Right renal cortex interstitium (tissue), 3 donors: ENCODE results near the gene MRPS25. TPM values are rescaled to one million over a fixed set of nuclear protein-coding genes. Genes with fewer than 3 reads are reported as not detected.
A peak's percentile ranks its signal among the peaks of the same experiment; 100 is the strongest.

Source experiments
- DNase-seq, 3 donors: peaks; one replicate each; pipeline ENCODE4 v3.0.0-alpha.2; 2013; ENCODE audit warnings: low read depth in 3 of 3, low spot score in 2 of 3
- polyA plus RNA-seq, 3 donors: library from polyadenylated mRNA; unstranded; fragments of 120-200 nt; gene quantifications; one replicate each; pipeline ENCODE4 v1.2.1, GENCODE V29; 2013; ENCODE audit not compliant: insufficient read length in 3 of 3

MRPS25 gene
- polyA plus RNA-seq: 10 to 100 TPM; 54.9 to 59.8 (median 55.9) TPM

DNA sequence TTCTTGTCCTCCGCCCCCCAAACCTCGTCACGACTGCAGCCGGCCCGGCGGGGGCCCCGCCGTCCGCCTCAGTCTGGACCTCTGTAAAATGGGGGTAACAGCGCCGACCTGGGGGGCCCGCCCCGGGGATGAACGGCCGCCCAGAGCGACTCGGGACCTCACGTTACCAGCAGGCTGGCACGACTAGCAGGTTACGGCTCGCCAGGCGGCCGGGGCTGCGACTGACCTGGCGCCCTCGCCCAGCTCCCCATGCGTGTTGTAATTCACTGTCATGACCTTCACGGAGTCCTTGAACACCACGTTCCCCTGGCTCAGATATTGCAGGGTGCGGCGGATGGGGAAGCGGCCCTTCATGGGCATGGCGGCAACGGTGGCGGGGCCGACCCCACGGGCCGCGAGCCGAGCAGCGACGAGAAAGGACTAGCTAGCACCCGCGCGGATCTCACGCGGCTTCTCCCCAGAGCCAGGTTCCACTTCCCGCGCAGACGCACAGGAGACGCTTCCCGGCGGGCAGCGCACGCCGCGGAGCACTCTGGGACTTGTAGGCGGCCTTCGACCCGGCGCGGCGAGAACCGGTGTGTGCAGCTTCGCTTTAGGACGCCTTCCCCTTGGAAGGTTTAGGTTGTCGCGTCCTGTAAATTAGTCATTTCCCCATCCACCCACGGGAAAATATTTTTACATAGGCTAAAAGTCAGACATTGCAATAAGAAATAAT is at the start of gene MRPS25:
Gene MRPS25 (minus strand): TSS at position 481 of the 715 bp plus-strand sequence. CDS start 121 bp downstream, at position 360.
- peak; percentile 72 to 79 (median 74) for DNase-seq

DNA sequence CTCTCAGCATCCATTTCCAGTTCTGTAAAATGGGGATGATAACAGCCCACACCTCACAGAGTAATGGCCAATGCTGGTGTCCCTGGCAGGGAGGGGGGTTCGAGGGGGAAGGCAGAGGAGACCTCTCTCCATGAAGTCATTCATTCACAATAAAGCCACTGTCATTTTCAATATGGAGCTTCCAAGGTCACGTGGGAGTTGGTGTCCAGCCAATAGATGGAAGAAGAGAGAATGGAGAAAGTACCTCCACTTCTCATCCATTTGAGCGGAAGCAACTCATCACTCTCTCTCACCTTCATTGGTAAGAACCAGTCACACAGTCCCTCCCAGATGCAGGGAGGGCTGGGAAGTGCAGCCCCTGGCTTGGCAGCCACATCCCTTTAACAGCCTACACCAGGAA is 48.8 kb upstream of the MRPS25 start:
- DNase-seq: no peak

DNA sequence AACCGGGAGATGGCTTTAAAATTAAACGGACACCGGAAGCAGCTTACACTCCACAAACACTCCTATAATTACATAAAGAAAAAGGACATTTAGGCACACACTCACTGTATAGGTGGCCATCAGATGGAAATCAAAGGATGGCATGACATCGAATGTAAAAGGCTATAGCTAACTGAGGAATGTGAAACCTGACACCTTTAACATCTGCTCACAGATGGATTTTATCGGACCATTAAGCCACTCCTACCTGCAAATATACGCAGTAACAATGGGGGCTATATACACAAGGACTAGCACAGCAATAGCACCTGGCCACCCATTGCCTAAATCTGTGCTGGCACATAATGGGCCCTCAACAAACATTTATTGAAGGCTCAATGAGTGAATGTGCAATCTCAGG is 48.4 kb upstream of the MRPS25 start:
- no peak for DNase-seq

DNA sequence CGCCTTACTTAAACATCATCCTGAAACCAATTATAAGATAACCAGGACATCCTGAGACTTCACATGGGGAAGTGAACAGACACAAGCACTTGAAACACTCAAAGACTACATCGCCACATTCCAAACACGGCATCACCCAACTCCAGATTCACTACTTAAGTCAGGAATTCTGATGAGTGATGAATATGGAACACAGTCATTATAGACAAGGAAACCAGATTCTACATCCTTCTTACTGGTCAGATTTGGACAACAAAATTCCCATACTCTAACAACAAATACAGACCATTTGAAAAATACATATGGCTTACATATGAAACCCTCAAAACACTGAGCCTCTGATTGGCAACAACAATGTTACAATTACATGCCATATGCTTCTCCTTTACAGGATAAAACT is 46.9 kb upstream of the MRPS25 start:
- DNase-seq: no peak

DNA sequence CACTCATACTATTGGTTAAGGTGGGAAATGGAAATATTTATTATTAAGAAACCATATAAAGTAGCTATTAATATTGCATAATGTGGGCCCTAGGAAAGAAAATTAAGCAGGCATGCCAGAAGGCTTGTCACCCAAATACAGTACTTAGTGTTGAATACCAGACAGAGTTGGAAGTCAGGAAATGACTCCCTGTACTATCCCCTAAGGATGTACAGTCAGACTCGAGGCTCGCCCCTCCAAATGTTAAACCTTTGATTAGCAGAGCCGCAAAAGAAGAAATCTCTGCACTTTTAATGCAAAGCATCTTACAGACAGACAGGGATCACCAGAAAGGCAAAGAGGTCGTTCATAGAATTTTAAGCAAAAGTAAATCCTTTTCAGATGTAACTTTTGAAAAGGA is 45.1 kb upstream of the MRPS25 start:
- no peak for DNase-seq

DNA sequence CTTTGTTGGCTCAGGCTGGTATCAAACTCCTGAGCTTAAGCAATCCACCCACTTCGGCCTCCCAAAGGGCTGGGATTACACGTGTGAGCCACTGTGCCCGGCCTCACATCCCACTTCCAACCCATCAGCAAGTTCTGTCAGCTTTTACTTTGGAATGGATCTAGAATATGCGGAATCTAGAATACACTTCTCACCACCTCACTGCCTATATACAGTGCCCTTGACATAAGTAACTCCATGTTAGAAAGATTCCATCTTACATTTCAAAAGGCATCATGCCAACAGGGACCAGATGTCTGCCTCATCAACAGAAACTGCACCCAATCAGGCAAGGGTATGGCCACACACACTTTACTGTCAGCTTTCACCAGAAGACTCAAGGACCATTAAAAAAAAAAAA is 43.8 kb upstream of the MRPS25 start:
- DNase-seq: no peak

DNA sequence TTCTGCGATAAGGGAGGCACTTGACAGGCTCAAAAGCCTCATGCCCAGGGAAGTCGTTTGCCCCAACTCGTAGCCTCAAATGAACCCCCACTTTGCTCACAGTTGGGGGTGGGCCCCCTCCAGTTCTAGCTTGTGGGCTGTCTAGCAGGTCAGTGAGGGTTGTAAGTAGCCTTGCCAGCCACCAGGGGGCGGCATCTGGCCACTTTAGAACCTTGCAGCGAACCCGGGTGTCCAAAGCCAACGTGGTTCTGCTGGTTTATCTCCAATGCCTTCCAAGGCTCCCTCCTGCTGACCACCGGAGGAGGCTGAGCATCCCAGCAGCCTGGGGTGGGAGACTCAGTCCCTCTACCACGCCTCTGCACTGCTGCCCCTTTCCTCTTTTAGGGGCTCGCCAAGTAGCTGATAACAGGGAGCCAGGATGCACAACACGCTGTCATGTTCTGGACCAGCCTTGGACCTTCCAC is 43.0 kb upstream of the MRPS25 start:
- DNase-seq: peak in 1 of 3 donors; percentile 56

DNA sequence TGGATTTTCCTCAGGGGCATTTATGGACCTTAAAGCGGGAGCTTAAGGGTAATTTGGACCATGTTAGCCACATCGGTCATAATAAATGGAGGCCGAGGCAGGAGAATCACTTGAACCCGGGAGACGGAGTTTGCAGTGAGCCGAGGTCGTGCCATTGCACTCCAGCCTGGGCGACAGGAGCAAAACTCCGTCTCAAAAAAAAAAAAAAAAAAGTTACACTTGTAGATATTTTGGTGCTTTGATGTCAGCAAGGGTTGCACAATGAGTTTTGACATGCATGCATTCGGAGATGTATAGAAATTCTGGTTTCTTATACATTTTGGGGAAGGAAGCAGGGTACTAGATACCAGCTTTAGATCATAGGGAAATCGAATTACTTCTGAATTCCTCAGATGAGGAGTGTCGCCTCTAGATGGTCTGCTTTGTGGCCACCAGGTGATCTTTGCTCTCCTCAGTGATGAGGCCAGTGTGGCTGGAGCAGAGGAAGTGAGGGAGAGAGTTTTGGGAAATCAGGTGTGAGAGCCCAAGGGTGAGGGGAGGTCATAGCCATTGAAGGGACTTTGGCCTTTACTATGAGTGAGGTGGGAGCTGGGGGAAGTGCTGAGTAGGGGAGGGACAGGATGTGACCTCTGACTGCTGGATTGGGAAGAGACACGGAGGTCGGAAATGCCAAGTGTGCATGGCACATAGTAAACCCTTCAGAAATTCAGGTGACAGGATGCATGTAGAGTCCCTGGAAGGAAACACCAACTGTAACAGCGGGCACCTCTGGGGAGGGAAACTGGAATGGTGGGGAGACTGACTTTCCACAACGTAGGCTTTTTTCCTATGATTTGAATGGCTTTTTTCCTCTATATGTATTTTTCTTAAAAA is 42.2 kb upstream of the MRPS25 start:
- DNase-seq: no peak

DNA sequence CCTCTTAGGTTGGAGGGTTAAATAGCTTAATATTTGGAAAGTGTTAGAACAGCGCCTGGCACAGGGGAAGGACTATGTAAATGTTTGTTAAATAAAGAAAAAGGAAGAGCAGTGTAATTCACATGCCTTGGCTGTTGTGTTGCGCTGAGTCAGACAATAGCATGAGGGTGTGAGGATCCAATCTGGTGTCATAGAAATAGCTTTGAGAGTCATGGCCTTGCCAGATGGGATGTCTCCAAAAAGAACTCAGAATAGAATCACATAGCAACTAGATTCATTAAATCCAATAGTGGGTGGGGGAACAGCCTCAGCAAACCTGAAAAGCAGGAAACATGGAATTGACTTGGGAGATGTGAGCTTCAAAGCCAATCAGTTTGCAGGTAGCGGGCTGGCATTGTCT is 37.7 kb upstream of the MRPS25 start:
- DNase-seq: no peak

DNA sequence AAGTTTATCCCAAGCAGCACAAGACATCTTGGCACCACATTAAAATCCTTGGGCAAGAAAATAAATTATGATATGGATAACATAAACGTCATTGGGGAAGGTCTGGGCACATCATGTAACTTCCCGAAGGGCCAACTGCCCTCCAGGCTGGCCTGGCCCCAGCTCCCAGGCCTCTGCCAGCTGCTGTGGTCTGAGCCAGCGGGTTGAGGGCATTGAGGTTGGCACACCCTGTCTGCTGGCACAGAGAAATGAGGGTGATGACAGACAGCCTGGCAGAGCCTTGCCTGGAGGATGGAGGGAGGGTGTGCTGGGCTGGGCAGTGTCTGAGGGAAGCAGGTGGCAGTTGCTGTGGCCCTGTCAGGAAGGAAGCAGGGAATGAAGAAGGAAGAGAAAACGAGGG is 37.1 kb upstream of the MRPS25 start:
- no peak for DNase-seq

DNA sequence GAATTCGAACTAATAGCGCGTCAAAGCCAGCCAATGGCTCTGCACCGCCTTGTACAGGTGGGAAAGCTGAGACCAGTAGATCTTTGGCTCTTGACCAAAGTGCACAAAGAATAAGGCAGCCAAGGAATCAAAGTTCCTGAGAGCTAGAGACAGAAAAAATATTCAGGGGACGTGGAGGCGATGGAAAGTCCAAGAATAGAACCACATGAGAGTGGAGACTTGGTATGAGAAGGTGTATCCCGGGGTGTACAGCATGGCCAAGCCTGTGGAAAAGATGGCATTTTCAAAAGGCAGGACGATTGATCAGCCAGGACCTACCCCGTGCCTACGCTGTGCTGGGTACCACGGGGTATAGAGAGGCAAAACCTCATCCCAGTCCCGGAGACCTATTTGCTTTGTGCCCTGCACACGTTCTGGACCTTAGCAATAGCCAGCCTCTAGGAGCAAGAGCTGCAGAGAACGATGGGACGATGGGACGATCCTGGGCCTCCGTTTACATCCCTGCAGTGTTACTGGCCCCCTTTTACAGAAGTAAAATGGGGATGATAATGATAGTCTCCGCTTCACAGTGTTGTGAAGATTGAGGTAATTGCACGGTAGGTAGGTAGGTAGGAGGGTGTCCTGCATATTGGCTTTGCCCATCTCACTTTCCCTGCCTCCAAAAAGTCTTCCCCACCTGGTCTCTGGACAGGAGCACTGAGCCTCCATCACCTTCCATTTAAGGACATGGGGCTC is 34.4 kb upstream of the MRPS25 start:
- DNase-seq: no peak

DNA sequence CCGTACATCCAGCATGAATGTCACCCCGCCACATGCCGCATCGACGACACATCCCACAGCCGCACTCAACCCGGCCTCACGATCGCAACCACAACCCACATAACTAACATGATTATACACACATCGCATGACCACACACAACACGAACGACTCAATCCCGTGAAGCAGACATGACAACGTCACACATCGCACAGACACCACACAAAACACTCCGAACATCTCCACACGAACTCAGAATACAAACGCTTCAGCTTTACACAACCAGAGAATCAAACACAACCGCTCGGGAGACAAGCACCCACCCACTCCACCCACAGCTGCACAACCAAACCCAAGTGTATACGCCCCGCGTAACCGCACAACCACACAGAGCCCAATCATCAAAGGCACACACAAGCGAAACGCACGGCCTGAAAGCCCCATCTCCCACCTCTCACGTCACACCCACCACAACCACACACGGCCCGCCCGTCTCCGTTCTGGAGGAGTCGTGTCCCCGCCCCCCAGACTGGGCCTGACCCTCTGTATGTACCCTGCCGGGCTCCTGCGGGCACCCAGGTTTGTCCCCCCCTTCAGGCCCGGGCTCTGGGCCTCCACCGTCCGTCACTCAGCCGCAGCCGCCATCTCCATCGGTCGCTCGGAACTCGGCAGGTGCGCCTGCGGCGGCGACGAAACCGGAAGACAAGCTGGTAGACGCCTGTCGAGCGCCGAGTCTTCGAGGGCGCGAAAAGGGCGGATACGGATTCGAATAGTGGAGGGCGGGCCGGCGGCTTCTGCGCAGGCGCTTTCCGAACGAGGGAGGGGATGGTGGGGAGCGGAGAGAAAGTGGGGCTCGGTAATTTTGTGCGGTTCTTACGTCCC is 33.6 kb upstream of the MRPS25 start, which contains the start of gene RBSN:
Gene RBSN (minus strand): TSS at position 646 of the 861 bp plus-strand sequence. CDS start 3,028 bp downstream, outside the sequence.
- peak; percentile 82 to 91 (median 85) for DNase-seq

DNA sequence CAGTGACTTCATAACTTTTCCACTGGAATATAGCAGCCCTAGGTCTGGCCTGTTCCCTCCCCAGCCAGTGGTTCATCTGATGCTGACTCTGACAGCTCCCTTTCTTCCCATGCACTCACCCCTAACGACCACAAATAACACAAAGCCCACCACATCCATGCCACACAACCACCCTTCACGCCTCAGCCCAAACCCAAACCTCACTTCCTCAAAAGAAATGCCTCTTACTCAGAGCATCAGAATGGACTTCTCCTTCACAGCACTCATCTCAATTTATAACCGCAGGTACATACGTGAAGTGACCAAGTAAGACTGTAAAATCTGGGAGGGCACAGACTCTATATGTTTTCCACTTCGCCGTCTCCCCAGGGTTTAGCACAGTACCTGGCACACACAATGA is 32.8 kb upstream of the MRPS25 start:
- no peak for DNase-seq

DNA sequence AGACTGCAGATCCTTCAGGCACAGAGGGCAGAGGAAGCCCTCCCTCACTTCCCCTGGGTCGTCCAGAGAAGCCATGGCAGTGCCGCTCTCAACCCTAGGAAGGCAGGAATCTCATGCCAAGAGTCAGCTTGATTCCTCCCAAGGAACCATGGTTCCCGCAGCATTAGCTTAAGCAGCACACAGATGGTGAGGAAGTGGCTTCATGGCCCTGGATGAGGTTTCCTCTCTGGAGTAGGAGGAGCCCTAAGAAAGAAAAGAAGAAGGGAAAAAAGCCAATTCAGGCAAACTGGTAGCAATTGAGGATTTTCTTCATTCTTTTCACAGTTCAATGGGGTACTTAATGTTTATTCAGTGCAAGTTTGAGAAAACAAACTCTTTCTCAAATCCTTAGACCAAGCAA is 30.9 kb upstream of the MRPS25 start:
- no peak for DNase-seq

DNA sequence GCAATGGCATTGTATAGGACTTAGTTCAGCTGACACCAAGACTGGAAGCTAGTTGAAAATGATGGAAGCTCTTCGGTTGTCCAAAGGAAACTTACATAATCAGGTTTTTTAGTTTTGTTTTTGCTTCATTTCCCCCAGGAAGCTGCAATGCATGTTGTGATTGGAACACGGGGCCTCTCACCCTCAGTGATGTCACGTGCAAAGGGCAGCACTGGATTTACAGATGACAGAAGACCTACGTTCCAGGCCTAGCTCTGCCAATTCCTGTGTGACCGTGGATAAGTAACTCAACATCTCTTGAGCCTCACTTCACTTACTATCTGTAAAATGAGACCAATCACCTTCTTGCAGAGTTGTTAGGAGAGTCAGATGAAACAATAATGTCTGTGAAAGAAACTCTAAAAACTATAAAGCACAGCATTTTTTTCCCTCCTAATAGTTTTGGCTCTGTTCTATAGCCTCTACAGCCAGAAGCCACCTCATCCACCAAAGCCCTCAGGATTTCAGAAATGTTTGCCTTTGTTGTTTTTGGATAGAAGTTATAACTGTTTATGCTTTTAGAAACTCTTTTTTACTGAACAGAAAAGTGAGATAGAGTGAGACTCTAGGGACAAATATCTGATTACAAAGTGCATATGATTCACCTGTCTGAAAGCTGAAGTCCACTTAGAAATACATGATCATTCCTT is 29.2 kb upstream of the MRPS25 start:
- DNase-seq: no peak

DNA sequence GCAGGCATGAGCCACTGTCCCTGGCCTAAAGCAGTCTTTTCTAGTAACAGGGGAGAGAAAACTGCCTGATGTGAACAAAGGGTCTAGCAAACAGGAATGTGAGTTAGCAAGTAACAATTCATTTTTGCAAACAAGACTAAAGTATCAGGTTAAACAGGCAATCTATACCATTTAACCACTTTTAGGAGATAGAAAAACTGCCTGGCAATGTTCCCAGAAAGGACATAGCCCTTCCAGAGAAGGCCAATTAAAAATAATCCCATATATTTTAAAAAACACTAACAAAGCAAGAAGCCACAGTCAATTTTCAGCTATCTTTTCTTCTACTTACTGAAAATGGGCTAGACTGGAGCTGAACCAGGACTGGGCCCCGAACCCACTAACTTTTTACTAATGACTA is 27.6 kb upstream of the MRPS25 start:
- DNase-seq: no peak

DNA sequence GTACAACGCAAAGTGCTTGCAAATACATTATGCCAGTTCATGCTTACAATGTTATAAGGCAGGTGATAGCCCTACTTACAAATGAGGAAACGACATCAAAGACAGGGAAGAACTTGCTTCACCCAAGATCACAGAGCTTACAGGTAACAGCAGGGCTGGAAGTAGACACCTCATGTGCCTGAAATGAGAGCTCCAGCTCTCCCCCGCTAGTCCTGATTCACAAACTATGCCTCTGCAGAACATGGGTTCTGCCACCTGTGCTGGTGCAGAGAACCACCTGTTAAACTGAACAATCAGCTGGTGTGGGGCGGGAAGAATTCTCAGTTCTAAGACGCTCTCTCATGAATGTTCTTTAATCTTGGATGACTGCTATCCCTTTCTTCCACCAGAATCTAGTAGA is 26.5 kb upstream of the MRPS25 start:
- no peak for DNase-seq

DNA sequence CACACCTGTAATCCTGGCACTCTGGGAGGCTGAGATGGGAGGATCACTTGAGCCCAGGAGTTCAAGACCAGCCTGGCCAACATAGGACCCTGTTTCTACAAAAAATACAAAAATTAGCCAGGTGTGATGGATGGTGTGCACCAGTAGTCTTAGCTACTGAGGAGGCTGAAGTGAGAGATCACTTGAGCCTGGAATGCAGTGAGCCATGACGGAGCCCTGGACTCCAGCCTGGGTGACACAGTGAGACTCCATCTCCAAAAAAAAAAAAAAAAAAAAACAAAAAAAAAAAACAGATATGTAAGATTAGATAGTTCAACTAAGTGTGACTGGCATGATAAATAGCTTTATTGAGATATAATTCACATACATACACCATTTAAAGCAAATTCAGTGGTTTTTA is 24.1 kb upstream of the MRPS25 start:
- DNase-seq: no peak

DNA sequence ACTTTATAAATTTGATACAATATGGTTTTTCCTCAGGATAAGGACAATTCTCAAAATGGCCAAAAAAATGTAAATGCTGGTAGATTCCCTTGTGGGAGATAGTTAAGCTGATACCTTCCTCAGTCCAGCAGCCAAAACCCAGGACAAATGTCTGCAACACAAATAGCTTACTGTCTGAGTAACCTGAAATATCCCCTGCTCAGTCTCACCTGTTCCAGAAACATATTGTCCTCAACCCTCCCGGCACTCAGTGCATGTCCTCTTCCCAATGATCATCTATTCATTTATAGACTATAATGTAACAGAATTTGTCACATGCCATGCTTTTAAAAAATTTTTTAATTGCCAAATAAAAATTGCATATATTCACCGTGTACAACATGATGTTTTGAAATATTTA is 21.6 kb upstream of the MRPS25 start:
- DNase-seq: no peak

DNA sequence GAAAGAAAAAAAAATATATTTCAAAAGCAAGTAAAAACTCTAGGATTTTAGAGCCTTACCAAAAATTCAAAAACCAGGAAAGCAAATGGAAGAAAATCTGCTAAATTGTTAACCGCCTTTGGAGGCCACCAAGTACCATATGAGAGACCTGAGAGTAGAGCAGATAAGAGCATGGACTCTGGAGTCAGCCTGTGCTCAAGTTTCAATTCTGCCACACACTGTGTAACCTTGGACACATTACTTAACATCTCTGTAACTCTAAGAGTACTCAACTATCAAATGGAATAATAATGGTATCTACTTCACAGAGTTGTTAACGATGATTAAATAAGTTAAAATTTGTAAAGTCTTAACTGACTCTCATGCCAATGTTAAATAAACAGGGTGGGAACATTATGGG is 21.1 kb upstream of the MRPS25 start:
- no peak for DNase-seq
